DMS153 treated with DMSO at 0.1 percent for 48 hours (cell line): Measurements from ENCODE around the gene CABP4.

Experiments used
- DNase-seq: peaks from one replicate; lab custom pipeline; 2025; ENCODE audit not compliant: unreplicated experiment; lab: John Stamatoyannopoulos, UW

The CABP4 gene

GRCh38 chr11:67507242-67507863, 52.2 kb downstream of the CABP4 start:
- no peak for DNase-seq

- DNase-seq: peak; percentile 89
These were observed 52.8 kb downstream of the CABP4 start, which contains the start of gene CDK2AP2 for GRCh38 chr11:67507864-67508485. Gene CDK2AP2, minus strand, starts transcription at chr11:67508162. Its CDS starts 80 bp downstream, at chr11:67508082.

GRCh38 chr11:67508486-67509121, 53.5 kb downstream of the CABP4 start:
- peak; percentile 89 for DNase-seq

- no peak for DNase-seq
These were observed 54.8 kb downstream of the CABP4 start for GRCh38 chr11:67510023-67510345.
